NCI-H82 treated with DMSO at 0.1 percent for 48 hours (cell line): ENCODE data around the gene GRK5.

Experiments used
- DNase-seq: peaks from one replicate; lab custom pipeline; 2025; ENCODE audit not compliant: unreplicated experiment; lab: John Stamatoyannopoulos, UW

The GRK5 gene

DNA sequence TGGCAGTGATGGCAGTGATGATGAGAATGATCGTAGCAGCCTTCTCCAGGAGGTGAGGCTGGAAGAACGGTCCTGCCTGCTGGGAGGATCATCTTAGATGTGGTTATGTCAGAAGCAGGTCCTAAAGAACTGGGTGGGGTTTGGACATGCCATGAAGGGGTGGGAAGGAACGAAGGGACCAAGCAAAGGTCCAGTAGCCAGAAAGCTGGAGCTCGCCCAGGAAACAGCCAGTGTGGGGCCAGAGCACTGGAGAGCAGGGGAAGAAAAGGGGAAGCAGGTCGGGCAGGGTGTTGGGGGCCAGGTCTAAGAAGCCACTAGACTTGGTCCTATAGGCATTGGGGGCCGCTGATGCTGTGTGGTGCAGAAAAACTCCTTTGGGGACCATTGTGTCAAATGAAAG is 207.8 kb downstream of the GRK5 start:
- no peak for DNase-seq

DNA sequence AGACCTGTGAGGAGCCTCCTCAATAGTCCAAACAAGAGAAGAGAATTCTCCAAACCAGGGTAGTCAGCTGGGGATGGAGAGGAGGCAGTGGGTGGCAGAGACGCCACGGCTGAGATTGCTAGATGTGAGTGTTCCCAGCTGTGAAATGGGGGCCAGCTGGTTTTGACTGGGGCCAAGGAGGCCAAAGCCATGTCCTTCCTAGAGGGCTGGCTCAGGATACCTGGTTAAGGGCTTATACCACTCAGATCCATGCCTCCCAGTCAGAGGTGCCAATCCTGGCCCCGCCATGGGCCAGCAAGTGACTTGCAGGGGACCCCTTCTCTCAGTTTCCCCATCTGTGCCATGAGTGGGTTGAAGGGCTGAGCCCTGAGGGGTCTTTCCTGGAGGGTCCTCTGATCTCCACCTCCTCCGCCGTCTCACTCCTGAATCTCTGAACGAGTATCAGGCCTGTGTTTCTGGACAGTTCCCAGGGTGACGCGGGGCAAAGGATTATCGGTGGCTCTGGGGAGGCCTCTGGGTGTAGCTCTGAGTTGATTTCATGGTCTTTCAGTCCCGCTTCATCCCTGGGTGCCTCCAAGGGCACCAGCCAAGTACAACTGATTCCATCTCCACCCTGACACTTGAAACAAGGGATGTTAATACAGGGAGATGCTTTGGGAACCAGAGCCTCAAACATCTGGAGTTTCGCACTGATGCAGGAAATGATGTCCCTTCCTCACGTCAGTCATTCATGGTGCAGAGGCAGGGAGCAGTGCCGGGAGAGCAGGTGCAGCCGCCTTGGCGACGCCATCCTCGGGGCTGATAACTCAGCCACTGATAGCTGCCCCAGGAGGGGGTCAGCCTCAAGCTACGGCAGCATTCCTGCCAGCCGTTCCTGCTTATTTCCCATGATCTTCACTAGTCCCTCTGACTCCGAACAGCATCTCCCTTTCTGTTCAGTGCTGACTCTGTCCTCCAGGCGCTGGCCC is 208.4 kb downstream of the GRK5 start:
- no peak for DNase-seq

DNA sequence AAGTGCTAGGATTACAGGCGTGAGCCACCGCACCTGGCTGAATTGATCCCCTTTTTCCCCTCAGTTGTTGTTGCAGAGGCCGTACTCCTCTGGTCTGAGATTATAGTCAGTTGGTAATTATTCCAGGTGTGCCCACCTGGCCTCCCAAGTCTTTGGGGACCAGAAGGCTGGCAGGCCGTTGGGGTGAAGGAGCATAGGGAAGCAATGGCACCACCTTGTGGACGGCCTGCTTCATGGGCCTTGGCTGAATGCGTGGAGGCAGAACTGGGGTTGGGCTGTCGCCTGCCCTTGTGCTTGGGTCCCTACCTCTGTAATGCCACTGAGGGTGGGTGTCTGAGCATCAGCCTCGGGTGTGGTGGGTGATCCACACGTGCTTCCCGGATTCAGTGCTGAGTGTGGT is 209.5 kb downstream of the GRK5 start:
- peak; percentile 22 for DNase-seq

- DNase-seq = no peak
Measured at GRCh38 chr10:119417852-119418251, 210.5 kb downstream of the GRK5 start.

DNA sequence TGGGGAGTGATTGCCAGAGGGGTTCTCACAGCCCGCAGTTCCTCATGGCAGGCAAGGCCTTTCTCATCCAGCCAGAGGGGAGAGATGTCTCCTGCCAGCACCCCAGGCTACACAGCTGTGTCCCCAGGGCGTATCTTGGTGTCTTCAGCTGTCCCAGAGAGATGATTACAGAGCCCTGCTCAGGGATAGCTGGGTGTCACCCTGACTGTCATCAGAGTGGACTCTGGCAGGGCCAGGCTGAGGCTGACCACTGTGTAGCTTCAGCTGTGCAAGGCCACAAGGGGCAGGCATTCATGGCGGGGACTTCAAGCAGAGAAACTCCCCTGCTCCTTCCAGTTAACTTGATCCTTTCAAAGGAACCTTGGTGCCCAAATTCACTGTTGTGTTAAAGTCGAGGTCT is 211.0 kb downstream of the GRK5 start:
- DNase-seq = no peak

- DNase-seq = no peak
Measured at GRCh38 chr10:119419931-119420330, 212.6 kb downstream of the GRK5 start.

DNA sequence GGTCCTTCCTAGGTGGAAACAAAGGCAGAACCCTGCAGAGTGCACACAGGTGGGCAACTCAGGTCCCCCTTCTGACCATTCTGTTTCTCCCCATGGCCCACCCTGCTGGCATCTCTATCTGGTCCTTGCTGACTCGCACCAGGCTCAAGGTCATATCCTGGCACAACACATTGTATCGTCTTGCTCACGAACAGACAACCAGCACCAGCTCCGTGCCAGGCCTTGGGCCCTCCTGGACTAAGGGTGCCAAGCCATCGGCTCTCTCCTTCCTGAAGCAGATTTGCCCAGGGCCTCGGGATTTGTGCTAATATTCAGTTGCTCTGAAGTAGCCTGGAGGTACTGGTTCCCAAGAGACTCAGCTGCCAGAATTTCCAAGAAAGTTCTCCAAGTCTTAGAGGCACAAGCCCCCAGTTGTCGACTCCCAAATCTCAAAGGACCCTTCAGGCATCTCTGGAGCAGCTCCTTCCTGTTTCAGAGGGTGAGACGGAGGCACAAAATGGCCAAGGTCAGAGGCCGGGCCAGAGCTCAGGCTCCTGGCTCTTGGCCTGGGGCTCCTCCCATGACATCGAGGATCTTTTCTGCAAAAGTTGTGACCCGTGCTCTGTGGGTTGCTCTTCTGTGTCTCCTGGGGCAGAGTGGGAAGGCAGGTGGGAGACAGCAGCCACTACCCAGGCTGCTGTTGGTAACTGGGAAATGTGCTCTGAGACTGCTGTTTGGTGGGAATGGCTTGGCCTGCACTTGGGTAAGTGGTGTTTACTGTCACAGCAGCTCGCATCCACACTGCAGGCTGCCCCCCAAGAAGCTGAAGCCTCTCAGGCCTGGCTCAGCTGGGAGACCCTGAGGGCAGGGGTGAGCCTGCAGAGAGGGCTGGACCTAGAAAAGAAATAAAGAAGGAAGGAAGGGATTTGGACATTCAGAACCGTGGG is 213.8 kb downstream of the GRK5 start:
- DNase-seq = no peak

GRCh38 chr10:119421891-119422681 is 214.7 kb downstream of the GRK5 start:
- DNase-seq = no peak

GRCh38 chr10:119422682-119423509 is 215.5 kb downstream of the GRK5 start:
- no peak for DNase-seq

- DNase-seq = no peak
Measured at GRCh38 chr10:119423510-119424257, 216.3 kb downstream of the GRK5 start.

- DNase-seq = no peak
Measured at GRCh38 chr10:119424258-119424975, 217.0 kb downstream of the GRK5 start.

- DNase-seq = no peak
Measured at GRCh38 chr10:119425102-119425880, 217.9 kb downstream of the GRK5 start.

DNA sequence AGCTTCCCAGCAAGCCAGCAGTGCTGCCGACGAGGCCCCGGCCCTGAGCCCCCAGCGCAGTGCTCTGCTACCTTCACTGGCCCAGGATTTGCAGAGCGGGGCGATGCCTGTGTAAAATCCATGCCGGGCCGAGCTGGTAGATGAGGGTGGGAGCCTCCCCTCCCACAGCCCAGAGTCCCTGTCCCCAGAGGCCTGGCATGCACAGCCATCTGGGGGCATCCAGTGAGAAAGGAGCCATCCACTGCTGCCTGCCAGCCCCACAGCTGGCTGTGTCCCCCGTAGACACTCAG is 218.5 kb downstream of the GRK5 start:
- no peak for DNase-seq

DNA sequence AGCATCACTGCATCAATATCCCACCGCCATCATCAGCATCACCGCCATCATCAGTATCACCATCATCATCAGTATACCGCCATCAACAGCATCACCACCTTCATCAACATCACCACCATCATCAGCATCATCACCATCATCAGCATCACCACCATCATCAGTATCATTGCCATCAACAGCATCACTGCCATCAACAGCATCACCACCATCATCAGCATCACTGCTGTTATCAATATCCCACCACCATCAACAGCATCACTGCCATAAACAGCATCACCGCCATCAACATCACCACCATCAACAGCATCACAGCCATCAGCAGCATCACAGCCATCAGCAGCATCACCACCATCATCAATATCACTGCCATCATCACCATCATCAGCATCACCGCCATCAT is 219.3 kb downstream of the GRK5 start:
- DNase-seq = no peak

DNA sequence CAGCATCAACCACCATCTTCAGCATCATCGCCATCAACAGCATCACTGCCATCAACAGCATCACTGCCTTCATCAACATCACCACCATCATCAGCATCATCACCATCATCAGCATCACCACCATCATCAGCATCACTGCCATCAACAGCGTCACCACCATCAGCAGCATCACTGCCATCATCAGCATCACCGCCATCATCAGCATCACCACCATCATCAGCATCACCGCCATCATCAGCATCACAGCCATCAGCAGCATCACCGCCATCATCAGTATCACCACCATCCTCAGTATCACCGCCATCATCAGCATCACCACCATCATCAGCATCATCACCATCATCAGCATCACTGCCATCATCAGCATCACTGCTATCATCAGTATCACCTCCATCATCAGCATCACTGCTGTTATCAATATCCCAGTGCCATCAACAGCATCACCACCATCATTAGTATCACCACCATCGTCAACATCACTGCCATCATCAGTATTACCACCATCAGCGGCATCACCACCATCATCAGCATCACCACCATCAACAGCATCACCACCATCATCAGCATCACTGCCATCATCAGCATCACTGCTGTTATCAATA is 220.0 kb downstream of the GRK5 start:
- DNase-seq = no peak

DNA sequence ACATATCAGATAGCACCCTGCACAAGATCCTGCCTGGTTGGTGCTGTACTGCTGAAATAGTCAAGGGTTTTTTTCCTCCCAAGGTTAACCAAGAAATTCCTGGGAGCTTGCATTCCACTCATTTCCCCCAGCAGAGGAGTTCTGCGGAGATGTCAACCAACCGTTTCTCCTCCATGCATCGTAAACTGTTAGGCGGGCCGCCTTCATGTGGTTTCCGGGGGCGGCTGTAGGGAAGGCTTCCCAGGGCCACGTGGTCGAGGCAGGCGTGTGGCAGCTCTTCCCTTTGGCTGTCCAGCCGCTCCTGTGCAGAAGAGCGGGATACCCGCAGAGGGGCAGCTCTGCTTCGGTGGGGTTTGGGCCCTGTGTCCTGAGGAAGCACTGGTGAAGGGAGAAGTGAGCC is 221.4 kb downstream of the GRK5 start:
- no peak for DNase-seq

- DNase-seq = no peak
Measured at GRCh38 chr10:119429771-119430170, 222.4 kb downstream of the GRK5 start.
